H1 (cell line): ENCODE measurements around the gene CHRNA1. TPM values are rescaled to one million over a fixed set of nuclear protein-coding genes. Genes with fewer than 3 reads are reported as not detected.

Source experiments
- CTCF ChIA-PET: fragments of 300-600 bp; sonication (Branson Sonifier 250); formaldehyde crosslinking; loops from one replicate; lab custom pipeline; 2021; ENCODE audit not compliant: partially characterized antibody; lab: Charles Lee
- POLR2A ChIA-PET: fragments of 300-600 bp; sonication (Branson Sonifier 250); formaldehyde crosslinking; loops from one replicate; lab custom pipeline; 2021; ENCODE audit warnings: inconsistent platforms; ENCODE audit not compliant: partially characterized antibody; lab: Charles Lee
- DNase-seq, 2 experiments: peaks; one replicate each; pipeline versions ENCODE4 v3.0.0 to v3.0.0-alpha.2; 2010 to 2022; ENCODE audit warnings: low spot score in 2 of 2, low read depth in 1 of 2, mixed read lengths in 1 of 2
- FAIRE-seq: peaks from 2 replicates; lab custom pipeline; 2011; peaks lifted over from hg19 to GRCh38; lab: Jason Lieb, UNC
- H2AFZ ChIP-seq: 2 replicates; pipeline ENCODE4 v1.8.1; 2012; ENCODE audit warnings: low read length, inconsistent platforms
- H2AK5ac ChIP-seq: 2 replicates; pipeline ENCODE4 v1.6.1; 2013; ENCODE audit warnings: low read depth, low read length
- H2BK120ac ChIP-seq: replicated peaks from 2 replicates; pipeline ENCODE3; 2013; ENCODE audit warnings: low read depth, low read length, inconsistent platforms
- H2BK12ac ChIP-seq: 2 replicates; pipeline ENCODE4 v1.6.1; 2013; ENCODE audit warnings: low read depth, low read length
- H2BK15ac ChIP-seq: 2 replicates; pipeline ENCODE4 v1.6.1; 2013; ENCODE audit warnings: low read length
- H2BK20ac ChIP-seq: 2 replicates; pipeline ENCODE4 v1.6.1; 2013; ENCODE audit warnings: low read length
- H2BK5ac ChIP-seq: 2 replicates; pipeline ENCODE4 v1.6.1; 2013; ENCODE audit warnings: low read depth, low read length
- H3K14ac ChIP-seq: 2 replicates; pipeline ENCODE4 v1.6.1; 2013; ENCODE audit warnings: inconsistent platforms; ENCODE audit not compliant: insufficient read length
- H3K18ac ChIP-seq: 2 replicates; pipeline ENCODE4 v1.6.1; 2013; ENCODE audit warnings: low read length; ENCODE audit errors: extremely low read depth
- H3K23ac ChIP-seq: 2 replicates; pipeline ENCODE4 v1.6.1; 2013; ENCODE audit warnings: inconsistent platforms; ENCODE audit not compliant: insufficient read length
- H3K23me2 ChIP-seq: 2 replicates; pipeline ENCODE4 v1.6.1; 2013; ENCODE audit warnings: low read depth, low read length
- H3K27ac ChIP-seq: 2 replicates; pipeline ENCODE4 v1.6.1; 2011; ENCODE audit warnings: low read depth, low read length, inconsistent platforms
- H3K27me3 ChIP-seq, 4 experiments: replicated peaks in 1 of 4; 1 replicate in 1 of 4; 2 replicates in 3 of 4; pipeline versions ENCODE4 v1.6.1 to v1.8.1; 2011 to 2013; ENCODE audit warnings: low read length in 3 of 4, mild to moderate bottlenecking in 3 of 4, inconsistent platforms in 2 of 4, mixed read lengths in 2 of 4, moderate library complexity in 1 of 4; ENCODE audit not compliant: control insufficient read depth in 3 of 4, insufficient read depth in 3 of 4; ENCODE audit errors: extremely low read depth in 1 of 4
- H3K36me3 ChIP-seq, 4 experiments: 2 replicates each; pipeline versions ENCODE4 v1.6.1 to v1.8.1; 2011 to 2013; ENCODE audit warnings: mild to moderate bottlenecking in 4 of 4, low read length in 3 of 4, moderate library complexity in 2 of 4, control low read depth in 1 of 4, inconsistent platforms in 1 of 4; ENCODE audit not compliant: insufficient read depth in 4 of 4, control insufficient read depth in 2 of 4
- H3K4ac ChIP-seq: replicated peaks from 2 replicates; pipeline ENCODE3; 2013; ENCODE audit warnings: low read length, low read depth, mixed read lengths, inconsistent platforms; ENCODE audit not compliant: insufficient read length
- H3K4me1 ChIP-seq, 4 experiments: replicated peaks in 1 of 4; 1 replicate in 1 of 4; 2 replicates in 3 of 4; pipeline versions ENCODE4 v1.6.1 to v1.8.1; 2011 to 2013; ENCODE audit warnings: low read length in 3 of 4, inconsistent platforms in 2 of 4, mixed read lengths in 1 of 4; ENCODE audit not compliant: insufficient read depth in 4 of 4, control insufficient read depth in 3 of 4
- H3K4me2 ChIP-seq, 2 experiments: 2 replicates each; pipeline versions ENCODE4 v1.6.1 to v1.8.1; 2011 to 2013; ENCODE audit warnings: low read depth in 2 of 2, low read length in 2 of 2, control low read depth in 1 of 2, inconsistent platforms in 1 of 2, mild to moderate bottlenecking in 1 of 2; ENCODE audit not compliant: insufficient read depth in 1 of 2
- H3K4me3 ChIP-seq, 4 experiments: fragments of 200-600, 300-600 bp in 1 of 4; sonication (generic), shearing (Covaris generic), sonication (Bioruptor Twin) in 1 of 4; 2 replicates each; pipeline versions ENCODE4 v1.5.1 to v1.8.1; 2011 to 2016; ENCODE audit warnings: low read length in 4 of 4, low read depth in 3 of 4, control low read depth in 2 of 4, inconsistent platforms in 2 of 4, mild to moderate bottlenecking in 2 of 4, mixed read lengths in 1 of 4, moderate library complexity in 1 of 4; ENCODE audit not compliant: insufficient read depth in 2 of 4; ENCODE audit errors: extremely low read depth in 1 of 4
- H3K56ac ChIP-seq: replicated peaks from 2 replicates; pipeline ENCODE3; 2013; ENCODE audit warnings: low read depth, mild to moderate bottlenecking, mixed read lengths, low read length, inconsistent platforms; ENCODE audit not compliant: insufficient read length
- H3K79me1 ChIP-seq: 2 replicates; pipeline ENCODE4 v1.6.1; 2013; ENCODE audit warnings: low read depth, low read length, control low read depth
- H3K79me2 ChIP-seq, 2 experiments: 2 replicates each; pipeline versions ENCODE4 v1.6.1 to v1.8.1; 2012 to 2013; ENCODE audit warnings: low read length in 2 of 2, mild to moderate bottlenecking in 2 of 2, inconsistent platforms in 1 of 2; ENCODE audit not compliant: insufficient read depth in 2 of 2, control insufficient read depth in 1 of 2
- H3K9ac ChIP-seq, 4 experiments: replicated peaks in 1 of 4; 1 replicate in 1 of 4; 2 replicates in 3 of 4; pipeline versions ENCODE4 v1.6.1 to v1.8.1; 2011 to 2013; ENCODE audit warnings: low read depth in 3 of 4, low read length in 3 of 4, control low read depth in 2 of 4, mild to moderate bottlenecking in 2 of 4, moderate library complexity in 2 of 4, inconsistent platforms in 1 of 4; ENCODE audit errors: extremely low read depth in 1 of 4
- H3K9me3 ChIP-seq, 2 experiments: 2 replicates each; pipeline versions ENCODE4 v1.6.1 to v1.8.1; 2012 to 2013; ENCODE audit warnings: mild to moderate bottlenecking in 2 of 2, moderate library complexity in 2 of 2, control low read depth in 1 of 2, inconsistent platforms in 1 of 2, low read depth in 1 of 2, low read length in 1 of 2, mixed read lengths in 1 of 2; ENCODE audit not compliant: insufficient read depth in 2 of 2
- H4K20me1 ChIP-seq, 2 experiments: replicated peaks in 1 of 2; 2 replicates each; pipeline versions ENCODE3 to v1.8.1; 2011 to 2013; ENCODE audit warnings: inconsistent platforms in 2 of 2, low read length in 2 of 2, mild to moderate bottlenecking in 1 of 2; ENCODE audit not compliant: insufficient read depth in 2 of 2, control insufficient read depth in 1 of 2
- H4K5ac ChIP-seq: 2 replicates; pipeline ENCODE4 v1.6.1; 2013; ENCODE audit warnings: low read length, low read depth, mixed read lengths, inconsistent platforms; ENCODE audit not compliant: insufficient read length
- H4K8ac ChIP-seq: 2 replicates; pipeline ENCODE4 v1.8.0; 2013; ENCODE audit warnings: mild to moderate bottlenecking, moderate library complexity, low read length, inconsistent platforms; ENCODE audit not compliant: insufficient read depth; ENCODE audit errors: extremely low read depth
- H4K91ac ChIP-seq: replicated peaks from 2 replicates; pipeline ENCODE3; 2013; ENCODE audit warnings: low read length, mixed read lengths, inconsistent platforms; ENCODE audit not compliant: insufficient read length
- BRCA1 ChIP-seq: IDR thresholded peaks from 2 replicates; pipeline ENCODE4 v1.6.1; 2012; ENCODE audit warnings: low read depth, low read length, improper control_type of control experiment
- CHD2 ChIP-seq: IDR thresholded peaks from 2 replicates; pipeline ENCODE4 v1.6.1; 2012; ENCODE audit warnings: low read length, improper control_type of control experiment
- CREB1 ChIP-seq: IDR thresholded peaks from 2 replicates; pipeline ENCODE4 v1.6.1; 2012; ENCODE audit warnings: inconsistent platforms
- GTF2F1 ChIP-seq: IDR thresholded peaks from 2 replicates; pipeline ENCODE4 v1.6.1; 2012; ENCODE audit warnings: low read depth, low read length, improper control_type of control experiment, borderline replicate concordance
- HDAC2 ChIP-seq, 2 experiments: fragments of 300-600 bp in 1 of 2; sonication (generic) in 1 of 2; IDR thresholded peaks; 2 replicates each; pipeline ENCODE4 v1.6.1; 2011 to 2012; ENCODE audit warnings: low read depth in 2 of 2, low read length in 2 of 2, mild to moderate bottlenecking in 2 of 2, moderate library complexity in 2 of 2, borderline replicate concordance in 1 of 2, inconsistent platforms in 1 of 2
- JUND ChIP-seq: IDR thresholded peaks from 2 replicates; pipeline ENCODE4 v1.6.1; 2011; ENCODE audit warnings: mild to moderate bottlenecking, improper control_type of control experiment, low read length
- RXRA ChIP-seq: IDR thresholded peaks from 2 replicates; pipeline ENCODE4 v1.6.1; 2011; ENCODE audit warnings: low read depth, mild to moderate bottlenecking, low read length, moderate library complexity; ENCODE audit not compliant: insufficient read depth
- TEAD4 ChIP-seq: IDR thresholded peaks from 2 replicates; pipeline ENCODE4 v1.6.1; 2012; ENCODE audit warnings: low read depth, low read length, inconsistent platforms, mixed read lengths
- WGBS, 2 experiments: shearing (Covaris generic) in 1 of 2; methylation state at CpG; one replicate each; pipeline versions ENCODE4 v1.1.6 to v1.1.7; 2013 to 2015; ENCODE audit warnings: low lambda C conversion rate in 2 of 2, mixed read lengths in 2 of 2, inconsistent platforms in 1 of 2, low coverage in 1 of 2, missing lambda C conversion rate in 1 of 2; ENCODE audit not compliant: insufficient replicate concordance in 2 of 2, insufficient coverage in 1 of 2, insufficient read length in 1 of 2; ENCODE audit errors: extremely low coverage in 1 of 2, missing lambda C conversion rate in 1 of 2; 5-methylcytosine and 5-hydroxymethylcytosine counted together
- polyA plus RNA-seq, 7 experiments: library from polyadenylated mRNA; depleted of rRNA in 3 of 7; stranded (reverse) in 5 of 7; unstranded in 2 of 7; fragments of >200 nt in 5 of 7; fragments of 200-250 nt in 2 of 7; gene quantifications; 1 replicate in 5 of 7; 2 replicates in 1 of 7; 4 replicates in 1 of 7; pipeline versions ENCODE4 v1.2.1 to v1.2.3, GENCODE V29; 2011 to 2013; ENCODE audit warnings: missing spikeins in 2 of 7, mixed read lengths in 2 of 7
- total RNA-seq: library from RNA; stranded (reverse); fragmentation: NEBNext Ultra II Directional; extraction: Animal tissue kit (Norgen Biotek cat#: 25700); gene quantifications from 2 replicates; pipeline ENCODE4 v1.2.1, GENCODE V29; 2021
- TF ChIP-seq, protein P1 (sequence below): IDR thresholded peaks from 2 replicates; pipeline ENCODE4 v1.6.1; 2011; ENCODE audit warnings: low read depth, mild to moderate bottlenecking, low read length; ENCODE audit not compliant: insufficient read depth
- TF ChIP-seq, protein P2 (sequence below): IDR thresholded peaks from 2 replicates; pipeline ENCODE4 v1.6.1; 2012; ENCODE audit warnings: low read length, inconsistent platforms
- TF ChIP-seq, protein P3 (sequence below): IDR thresholded peaks from 2 replicates; pipeline ENCODE4 v1.6.1; 2012; ENCODE audit warnings: inconsistent platforms

The CHRNA1 gene
- total and polyA plus RNA-seq, 2 of the 8 experiments (the other 6 are each of a cell fraction or from before 2014, with no cell fraction given): 0.11 to 0.15 TPM

DNA sequence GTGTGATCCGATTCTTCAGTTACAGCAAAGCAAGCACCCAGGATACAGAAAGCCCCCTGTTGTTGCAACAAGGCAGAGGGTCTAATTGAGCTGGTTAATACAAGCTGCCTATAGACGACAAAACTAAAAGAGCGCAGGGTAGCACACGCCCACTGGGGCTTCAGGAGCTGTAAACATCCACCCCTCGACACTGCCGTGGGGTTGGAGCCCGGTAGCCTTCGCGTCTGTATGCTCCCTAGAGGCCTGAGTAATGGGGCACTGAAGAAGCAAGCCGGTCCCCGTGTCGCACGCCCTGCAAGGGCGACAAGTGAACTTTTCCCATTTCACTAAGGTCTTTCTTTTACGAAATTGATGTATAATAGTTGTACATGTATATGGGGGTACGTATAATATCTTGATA is 24.7 kb upstream of the CHRNA1 start:
- no peak overlapping the region for H3K4ac ChIP-seq
- no peaks in the 10 kb centered on the region for H3K27me3 ChIP-seq
- H3K9ac ChIP-seq: no peak overlapping the region
- no peak overlapping the region for H3K56ac ChIP-seq
- ChIA-PET POLR2A (interaction anchor here (0.7 to 4.0 kb wide), 16 partner anchors 8 to 216 kb away, joined by 3 to 50 read pairs (median 4); partner anchors contain the start of gene CHN1), CTCF (interaction anchor here (1.1 to 7.1 kb wide), 5 partner anchors 13 to 196 kb away, joined by 3 to 82 read pairs (median 6); no protein-coding TSS in a partner anchor)
- no peaks in the 10 kb centered on the region for H3K9me3 ChIP-seq
- H2BK5ac ChIP-seq: peak overlapping the region; percentile 89
- no peak overlapping the region for H3K23ac ChIP-seq
- H2BK12ac ChIP-seq: peak overlapping the region; percentile 64; the same call in 1 of the 2 replicates
- peak overlapping the region; percentile 84 for H4K91ac ChIP-seq
- H3K79me2 ChIP-seq: no peaks in the 10 kb centered on the region
- H4K5ac ChIP-seq: peak overlapping the region; percentile 15
- no peak overlapping the region for H2BK15ac ChIP-seq
- H3K23me2 ChIP-seq: no peaks in the 10 kb centered on the region
- no peak for FAIRE-seq
- peak overlapping the region; percentile 81 for H4K8ac ChIP-seq
- H3K79me1 ChIP-seq: no peaks in the 10 kb centered on the region
- no peak overlapping the region for H3K4me3 ChIP-seq
- H3K4me2 ChIP-seq: peak overlapping the region in 1 of 2 experiments; percentile 44; a peak in 2 of 4 replicates
- H3K27ac ChIP-seq: peak overlapping the region; percentile 21
- peaks cover 6 to 42% (median 15%) of the 10 kb centered on the region in 4 experiments for H3K4me1 ChIP-seq
- H2AFZ ChIP-seq: no peak overlapping the region
- H2AK5ac ChIP-seq: peak overlapping the region; percentile 7
- H2BK120ac ChIP-seq: no peak overlapping the region
- no peak overlapping the region for H3K14ac ChIP-seq
- no peaks in the 10 kb centered on the region for H4K20me1 ChIP-seq
- no peak for DNase-seq
- H3K36me3 ChIP-seq: no peaks in the 10 kb centered on the region
- WGBS, 2 experiments: 90% methylated on average over 16 of the region's 16 CpGs; no CpG with 5 or more reads in 1 of the 2 experiments
- no peak overlapping the region for H2BK20ac ChIP-seq
- H3K18ac ChIP-seq: peak overlapping the region; percentile 2; the same call in 1 of the 2 replicates
- TF ChIP-seq, protein P1, sequence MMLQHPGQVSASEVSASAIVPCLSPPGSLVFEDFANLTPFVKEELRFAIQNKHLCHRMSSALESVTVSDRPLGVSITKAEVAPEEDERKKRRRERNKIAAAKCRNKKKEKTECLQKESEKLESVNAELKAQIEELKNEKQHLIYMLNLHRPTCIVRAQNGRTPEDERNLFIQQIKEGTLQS: no peak
- TF ChIP-seq BRCA1 (no peak), CREB1 (no peak), HDAC2 (IDR thresholded peaks at IDR 0.05; ENCODE audit: borderline replicate concordance in 1 of 2, low read depth in 2 of 2, low read length in 2 of 2) (no peak), RXRA (no peak), CHD2 (no peak), TEAD4 (no peak), GTF2F1 (no peak), JUND (no peak)
- TF ChIP-seq, protein P2, sequence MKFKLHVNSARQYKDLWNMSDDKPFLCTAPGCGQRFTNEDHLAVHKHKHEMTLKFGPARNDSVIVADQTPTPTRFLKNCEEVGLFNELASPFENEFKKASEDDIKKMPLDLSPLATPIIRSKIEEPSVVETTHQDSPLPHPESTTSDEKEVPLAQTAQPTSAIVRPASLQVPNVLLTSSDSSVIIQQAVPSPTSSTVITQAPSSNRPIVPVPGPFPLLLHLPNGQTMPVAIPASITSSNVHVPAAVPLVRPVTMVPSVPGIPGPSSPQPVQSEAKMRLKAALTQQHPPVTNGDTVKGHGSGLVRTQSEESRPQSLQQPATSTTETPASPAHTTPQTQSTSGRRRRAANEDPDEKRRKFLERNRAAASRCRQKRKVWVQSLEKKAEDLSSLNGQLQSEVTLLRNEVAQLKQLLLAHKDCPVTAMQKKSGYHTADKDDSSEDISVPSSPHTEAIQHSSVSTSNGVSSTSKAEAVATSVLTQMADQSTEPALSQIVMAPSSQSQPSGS: no peak
- TF ChIP-seq, protein P3, sequence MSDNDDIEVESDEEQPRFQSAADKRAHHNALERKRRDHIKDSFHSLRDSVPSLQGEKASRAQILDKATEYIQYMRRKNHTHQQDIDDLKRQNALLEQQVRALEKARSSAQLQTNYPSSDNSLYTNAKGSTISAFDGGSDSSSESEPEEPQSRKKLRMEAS: no peak
